ENCODE results near the gene DLG4. TPM values are rescaled to one million over a fixed set of nuclear protein-coding genes. Genes with fewer than 3 reads are reported as not detected.

The DLG4 gene
- total RNA-seq, 3 donors from 2014 or later (not counting 1 experiment from before 2014, with no cell fraction given) = 6.7 to 11.2 (median 8.6) TPM

DNA sequence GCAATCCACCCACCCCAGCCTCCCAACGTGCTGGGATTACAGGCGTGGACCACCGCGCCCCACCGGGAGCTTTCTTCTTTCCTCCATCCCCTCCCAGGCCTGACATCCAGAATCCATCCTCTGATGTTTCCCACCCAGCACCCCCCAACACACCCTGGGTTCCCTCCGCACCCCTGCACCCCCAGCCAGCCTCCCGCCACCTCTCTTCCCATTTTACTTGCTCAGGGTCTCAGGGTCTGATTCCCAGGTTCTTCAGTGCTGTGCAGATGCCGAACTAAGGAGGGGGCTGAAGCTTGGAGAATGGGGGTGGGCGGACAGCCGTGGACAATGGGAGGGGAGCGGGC, 40.7 kb downstream of the DLG4 start:
- Mint-ChIP-seq H3K9me3 (no peaks in the 10 kb centered on the region), H3K4me1 (peaks cover 0 to 9% of the 10 kb centered on the region in 2 donors), H3K27ac (no peak overlapping the region), H3K4me3 (no peak overlapping the region), H3K36me3 (no peaks in the 10 kb centered on the region), H3K27me3 (ENCODE audit: low read depth in 2 of 2) (peaks cover 0 to 13% of the 10 kb centered on the region in 2 donors)
- ATAC-seq (no peak), DNase-seq (no peak)
- WGBS (ENCODE audit: insufficient coverage) = 87% methylated on average over 11 of the region's 11 CpGs
- Histone ChIP-seq H3K4me3 (ENCODE audit: low read length) (no peak overlapping the region), H3K27me3 (ENCODE audit: control insufficient read depth, insufficient read depth, low read length) (peaks cover 18% of the 10 kb centered on the region), H3K27ac (ENCODE audit: low read length) (no peak overlapping the region), H3K36me3 (ENCODE audit: control insufficient read depth, insufficient read depth, low read length) (no peaks in the 10 kb centered on the region), H3K4me1 (ENCODE audit: control insufficient read depth, insufficient read depth, low read length) (peaks cover 23% of the 10 kb centered on the region), H3K9me3 (ENCODE audit: control insufficient read depth, insufficient read depth, low read length) (no peaks in the 10 kb centered on the region)
- no peak for TF ChIP-seq CTCF (IDR thresholded peaks at IDR 0.05)
- intact Hi-C loops (cut with micrococcal nuclease) = no loop called here

- Histone ChIP-seq H3K36me3 (ENCODE audit: control insufficient read depth, insufficient read depth, low read length) (no peaks in the 10 kb centered on the region), H3K4me3 (ENCODE audit: low read length) (no peak overlapping the region), H3K27me3 (ENCODE audit: control insufficient read depth, insufficient read depth, low read length) (peaks cover 18% of the 10 kb centered on the region), H3K4me1 (ENCODE audit: control insufficient read depth, insufficient read depth, low read length) (peaks cover 25% of the 10 kb centered on the region), H3K27ac (ENCODE audit: low read length) (no peak overlapping the region), H3K9me3 (ENCODE audit: control insufficient read depth, insufficient read depth, low read length) (no peaks in the 10 kb centered on the region)
- peak in 1 of 2 donors; percentile 28 for DNase-seq
- H3K9me3 Mint-ChIP-seq = no peaks in the 10 kb centered on the region
- H3K27me3 Mint-ChIP-seq (ENCODE audit: low read depth in 2 of 2) = peaks cover 0 to 13% of the 10 kb centered on the region in 2 donors
- no peaks in the 10 kb centered on the region for H3K36me3 Mint-ChIP-seq
- H3K4me3 Mint-ChIP-seq = no peak overlapping the region
- intact Hi-C loops (cut with micrococcal nuclease) = loop anchor here (1.0 kb wide), 1 partner anchor 126 kb away; no protein-coding TSS in a partner anchor
- H3K27ac Mint-ChIP-seq = no peak overlapping the region
- WGBS (ENCODE audit: insufficient coverage) = 10% methylated on average over 8 of the region's 18 CpGs
- no peak for ATAC-seq
- TF ChIP-seq CTCF (IDR thresholded peaks at IDR 0.05) = no peak
- peaks cover 0 to 9% of the 10 kb centered on the region in 2 donors for H3K4me1 Mint-ChIP-seq
These were observed 41.6 kb downstream of the DLG4 start for GRCh38 chr17:7177954-7178477.

GRCh38 chr17:7177191-7177953, 42.3 kb downstream of the DLG4 start:
- H3K4me3 Mint-ChIP-seq = no peak overlapping the region
- TF ChIP-seq CTCF (IDR thresholded peaks at IDR 0.05) = peak; percentile 80
- DNase-seq = peak; percentile 51 to 83
- H3K4me1 Mint-ChIP-seq = peaks cover 0 to 9% of the 10 kb centered on the region in 2 donors
- no peaks in the 10 kb centered on the region for H3K9me3 Mint-ChIP-seq
- H3K36me3 Mint-ChIP-seq = no peaks in the 10 kb centered on the region
- no peak overlapping the region for H3K27ac Mint-ChIP-seq
- peaks cover 18% of the 10 kb centered on the region for H3K27me3 ChIP-seq (ENCODE audit: control insufficient read depth, insufficient read depth, low read length)
- H3K4me3 ChIP-seq (ENCODE audit: low read length) = no peak overlapping the region
- peak; percentile 76 to 91 (median 85) for ATAC-seq
- H3K9me3 ChIP-seq (ENCODE audit: control insufficient read depth, insufficient read depth, low read length) = no peaks in the 10 kb centered on the region
- intact Hi-C loops (cut with micrococcal nuclease) = loop anchor here (1.0 kb wide), 1 partner anchor 125 kb away; no protein-coding TSS in a partner anchor
- no peak overlapping the region for H3K27ac ChIP-seq (ENCODE audit: low read length)
- WGBS (ENCODE audit: insufficient coverage) = 4% methylated on average over 24 of the region's 31 CpGs
- peaks cover 25% of the 10 kb centered on the region for H3K4me1 ChIP-seq (ENCODE audit: control insufficient read depth, insufficient read depth, low read length)
- peaks cover 0 to 13% of the 10 kb centered on the region in 2 donors for H3K27me3 Mint-ChIP-seq (ENCODE audit: low read depth in 2 of 2)
- H3K36me3 ChIP-seq (ENCODE audit: control insufficient read depth, insufficient read depth, low read length) = no peaks in the 10 kb centered on the region

Measured in natural killer cell (primary cell).